ENCODE data around the gene ARMC10. TPM values are rescaled to one million over a fixed set of nuclear protein-coding genes. Genes with fewer than 3 reads are reported as not detected.

Gene ARMC10
- total and polyA plus RNA-seq, 9 of the 15 experiments (the other 6 are each of a cell fraction or from before 2014, with no cell fraction given), result 17.0 to 113 (median 72.6) TPM

GRCh38 chr7:103141753-103142404 is 66.9 kb downstream of the ARMC10 start:
- FAIRE-seq, result no peak
- no TSS peak for BruUV-seq (replicated peaks)

GRCh38 chr7:103142494-103142893 is 67.6 kb downstream of the ARMC10 start:
- H3K27ac ChIP-seq (ENCODE audit: extremely low read depth, low read depth, low read length), result no peak overlapping the region
- no peaks in the 10 kb centered on the region for H4K20me1 ChIP-seq (replicated peaks; ENCODE audit: control insufficient read depth, insufficient read depth, low read length)
- H3K79me2 ChIP-seq (ENCODE audit: control insufficient read depth, insufficient read depth, low read length), result peaks cover 17% of the 10 kb centered on the region
- H3K4me1 ChIP-seq (replicated peaks in 1 of 2; ENCODE audit: control insufficient read depth in 2 of 2, insufficient read depth in 2 of 2, low read length in 2 of 2), result peaks cover 3 to 19% of the 10 kb centered on the region in 2 experiments; a peak in 3 of 5 replicates
- no peak for DNase-seq (ENCODE audit: extremely low read depth in 1 of 4, low spot score in 3 of 4)
- POLR2A ChIA-PET, result no interaction called here
- H2AFZ ChIP-seq (ENCODE audit: low read depth, low read length), result no peak overlapping the region
- intact Hi-C loops (cut with micrococcal nuclease), result no loop called here
- no peak overlapping the region for H3K4me3 ChIP-seq
- no peak overlapping the region for H3K9ac ChIP-seq (ENCODE audit: insufficient read depth in 1 of 2, low read depth in 2 of 2, low read length in 2 of 2)
- FAIRE-seq, result no peak
- no peaks in the 10 kb centered on the region for H3K36me3 ChIP-seq (ENCODE audit: control insufficient read depth, insufficient read depth, low read length)
- CTCF ChIA-PET (ENCODE audit: low intra/inter-chr PET ratio), result no interaction called here
- 100% methylated on average over 1 of the region's 1 CpG for WGBS (ENCODE audit: insufficient coverage, low coverage, missing lambda C conversion rate)
- H3K9me1 ChIP-seq (ENCODE audit: control insufficient read depth, insufficient read depth, low read length), result no peaks in the 10 kb centered on the region
- no TSS peak for BruUV-seq (replicated peaks)
- no peaks in the 10 kb centered on the region; the same call in 1 of the 2 replicates for H3K9me3 ChIP-seq (replicated peaks; ENCODE audit: control insufficient read depth, insufficient read depth, low read depth, low read length)
- TF ChIP-seq ETV5 (CRISPR knock-in tag; IDR thresholded peaks at IDR 0.05; ENCODE audit: low read depth) (no peak), NR3C1 (CRISPR knock-in tag; IDR thresholded peaks at IDR 0.05) (no peak), TCF7 (IDR thresholded peaks at IDR 0.05; ENCODE audit: borderline replicate concordance) (no peak)
- H3K4me2 ChIP-seq (ENCODE audit: insufficient read depth, low read length), result no peak overlapping the region
- ATAC-seq, result no peak
- no peaks in the 10 kb centered on the region for H3K27me3 ChIP-seq (ENCODE audit: control insufficient read depth in 2 of 2, insufficient read depth in 2 of 2, low read length in 2 of 2)
- in situ Hi-C loops (cut with MboI), result no loop called here

More at GRCh38 chr7:103141753-103142404, 66.9 kb downstream of the ARMC10 start:
- Histone ChIP-seq H3K9me3 (replicated peaks; ENCODE audit: control insufficient read depth, insufficient read depth, low read depth, low read length) (no peaks in the 10 kb centered on the region; the same call in 1 of the 2 replicates), H3K4me1 (replicated peaks in 1 of 2; ENCODE audit: control insufficient read depth in 2 of 2, insufficient read depth in 2 of 2, low read length in 2 of 2) (peaks cover 3 to 13% of the 10 kb centered on the region in 2 experiments; a peak in 3 of 5 replicates), H3K4me3 (no peak overlapping the region), H3K27me3 (ENCODE audit: control insufficient read depth in 2 of 2, insufficient read depth in 2 of 2, low read length in 2 of 2) (no peaks in the 10 kb centered on the region), H4K20me1 (replicated peaks; ENCODE audit: control insufficient read depth, insufficient read depth, low read length) (no peaks in the 10 kb centered on the region), H3K79me2 (ENCODE audit: control insufficient read depth, insufficient read depth, low read length) (peaks cover 11% of the 10 kb centered on the region), H3K9ac (ENCODE audit: insufficient read depth in 1 of 2, low read depth in 2 of 2, low read length in 2 of 2) (no peak overlapping the region), H3K27ac (ENCODE audit: extremely low read depth, low read depth, low read length) (no peak overlapping the region), H3K4me2 (ENCODE audit: insufficient read depth, low read length) (no peak overlapping the region), H3K36me3 (ENCODE audit: control insufficient read depth, insufficient read depth, low read length) (no peaks in the 10 kb centered on the region), H3K9me1 (ENCODE audit: control insufficient read depth, insufficient read depth, low read length) (no peaks in the 10 kb centered on the region), H2AFZ (ENCODE audit: low read depth, low read length) (no peak overlapping the region)
- no peak for ATAC-seq
- in situ Hi-C loops (cut with MboI) (no loop called here), intact Hi-C loops (cut with micrococcal nuclease) (no loop called here)
- ChIA-PET CTCF (ENCODE audit: low intra/inter-chr PET ratio) (no interaction called here), POLR2A (no interaction called here)
- DNase-seq (ENCODE audit: extremely low read depth in 1 of 4, low spot score in 3 of 4), result no peak
- peak; percentile 32; the same call in 1 of the 2 replicates for TF ChIP-seq HMBOX1 (IDR thresholded peaks at IDR 0.05)
- TF ChIP-seq ZFP30 (CRISPR knock-in tag; IDR thresholded peaks at IDR 0.05; ENCODE audit: borderline replicate concordance), result no peak
- WGBS (ENCODE audit: insufficient coverage, low coverage, missing lambda C conversion rate), result 94% methylated on average over 7 of the region's 8 CpGs

Measured in K562 (cell line).